Measurements from ENCODE around the gene MYO7A.

Gene MYO7A

GRCh38 chr11:77129069-77129841 is 1.2 kb downstream of the MYO7A start:
- no peak for DNase-seq (ENCODE audit: low read depth)
- H3K4me3 ChIP-seq (ENCODE audit: low read length): no peak overlapping the region
- TF ChIP-seq, protein P1, sequence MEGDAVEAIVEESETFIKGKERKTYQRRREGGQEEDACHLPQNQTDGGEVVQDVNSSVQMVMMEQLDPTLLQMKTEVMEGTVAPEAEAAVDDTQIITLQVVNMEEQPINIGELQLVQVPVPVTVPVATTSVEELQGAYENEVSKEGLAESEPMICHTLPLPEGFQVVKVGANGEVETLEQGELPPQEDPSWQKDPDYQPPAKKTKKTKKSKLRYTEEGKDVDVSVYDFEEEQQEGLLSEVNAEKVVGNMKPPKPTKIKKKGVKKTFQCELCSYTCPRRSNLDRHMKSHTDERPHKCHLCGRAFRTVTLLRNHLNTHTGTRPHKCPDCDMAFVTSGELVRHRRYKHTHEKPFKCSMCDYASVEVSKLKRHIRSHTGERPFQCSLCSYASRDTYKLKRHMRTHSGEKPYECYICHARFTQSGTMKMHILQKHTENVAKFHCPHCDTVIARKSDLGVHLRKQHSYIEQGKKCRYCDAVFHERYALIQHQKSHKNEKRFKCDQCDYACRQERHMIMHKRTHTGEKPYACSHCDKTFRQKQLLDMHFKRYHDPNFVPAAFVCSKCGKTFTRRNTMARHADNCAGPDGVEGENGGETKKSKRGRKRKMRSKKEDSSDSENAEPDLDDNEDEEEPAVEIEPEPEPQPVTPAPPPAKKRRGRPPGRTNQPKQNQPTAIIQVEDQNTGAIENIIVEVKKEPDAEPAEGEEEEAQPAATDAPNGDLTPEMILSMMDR (conservative IDR thresholded peaks at IDR 0.05; ENCODE audit: low read length): no peak

DNA sequence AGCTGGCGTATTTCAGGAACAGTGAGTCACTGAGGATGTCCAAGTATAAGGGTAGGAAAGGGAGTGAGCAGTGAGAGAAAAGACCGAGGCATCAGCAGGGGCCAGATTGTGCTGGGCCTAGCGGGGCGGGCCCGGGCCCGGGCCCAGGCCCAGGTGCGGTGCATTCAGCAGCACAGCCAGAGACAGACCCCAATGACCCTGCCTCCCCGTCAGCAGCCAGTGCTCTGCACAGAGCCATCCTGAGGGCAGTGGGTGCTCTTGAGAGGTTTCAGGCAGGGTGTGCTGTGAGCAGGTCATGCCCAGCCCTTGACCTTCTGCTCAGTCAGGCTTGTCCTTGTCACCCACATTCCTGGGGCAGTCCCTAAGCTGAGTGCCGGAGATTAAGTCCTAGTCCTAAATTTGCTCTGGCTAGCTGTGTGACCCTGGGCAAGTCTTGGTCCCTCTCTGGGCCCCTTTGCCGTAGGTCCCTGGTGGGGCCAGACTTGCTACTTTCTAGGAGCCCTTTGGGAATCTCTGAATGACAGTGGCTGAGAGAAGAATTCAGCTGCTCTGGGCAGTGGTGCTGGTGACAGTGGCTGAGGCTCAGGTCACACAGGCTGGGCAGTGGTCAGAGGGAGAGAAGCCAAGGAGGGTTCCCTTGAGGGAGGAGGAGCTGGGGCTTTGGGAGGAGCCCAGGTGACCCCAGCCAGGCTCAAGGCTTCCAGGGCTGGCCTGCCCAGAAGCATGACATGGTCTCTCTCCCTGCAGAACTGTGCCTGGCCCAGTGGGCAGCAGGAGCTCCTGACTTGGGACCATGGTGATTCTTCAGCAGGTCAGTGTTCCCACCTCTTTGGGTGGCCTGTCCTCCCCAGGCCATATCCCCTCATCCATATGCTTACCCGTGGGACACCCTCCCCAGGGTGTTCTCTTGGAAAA is 2.1 kb downstream of the MYO7A start:
- TF ChIP-seq, protein P1 (conservative IDR thresholded peaks at IDR 0.05; ENCODE audit: low read length): no peak
- no peak overlapping the region for H3K4me3 ChIP-seq (ENCODE audit: low read length)
- no peak for DNase-seq (ENCODE audit: low read depth)

GRCh38 chr11:77130763-77131513 is 2.9 kb downstream of the MYO7A start:
- TF ChIP-seq, protein P1 (conservative IDR thresholded peaks at IDR 0.05; ENCODE audit: low read length): no peak
- DNase-seq (ENCODE audit: low read depth): peak; percentile 49
- no peak overlapping the region for H3K4me3 ChIP-seq (ENCODE audit: low read length)

DNA sequence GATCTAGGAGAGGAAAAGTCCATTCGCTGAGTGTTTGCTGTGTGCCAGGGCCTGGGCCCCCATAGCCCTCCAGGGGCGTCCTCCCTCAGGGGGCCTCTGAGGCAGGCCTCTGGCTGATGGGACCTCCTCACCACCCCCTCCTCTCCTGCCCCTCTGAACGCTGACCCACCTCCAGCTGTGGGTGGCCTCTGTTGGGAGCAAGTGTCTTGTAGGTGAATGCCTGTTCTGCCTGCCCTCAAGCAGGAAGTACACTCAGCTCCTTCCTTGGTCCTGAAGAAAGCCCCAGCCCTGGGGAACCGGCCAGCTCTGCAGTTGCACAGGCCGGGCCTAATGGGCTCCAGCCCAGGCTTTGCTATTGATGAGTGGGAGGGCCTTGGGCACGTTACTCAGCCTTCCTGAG is 3.5 kb downstream of the MYO7A start:
- H3K4me3 ChIP-seq (ENCODE audit: low read length): no peak overlapping the region
- DNase-seq (ENCODE audit: low read depth): no peak
- TF ChIP-seq, protein P1 (conservative IDR thresholded peaks at IDR 0.05; ENCODE audit: low read length): no peak

- H3K4me3 ChIP-seq (ENCODE audit: low read length): no peak overlapping the region
- no peak for DNase-seq (ENCODE audit: low read depth)
- TF ChIP-seq, protein P1 (conservative IDR thresholded peaks at IDR 0.05; ENCODE audit: low read length): no peak
Measured at GRCh38 chr11:77135069-77135468, 7.0 kb downstream of the MYO7A start.

DNA sequence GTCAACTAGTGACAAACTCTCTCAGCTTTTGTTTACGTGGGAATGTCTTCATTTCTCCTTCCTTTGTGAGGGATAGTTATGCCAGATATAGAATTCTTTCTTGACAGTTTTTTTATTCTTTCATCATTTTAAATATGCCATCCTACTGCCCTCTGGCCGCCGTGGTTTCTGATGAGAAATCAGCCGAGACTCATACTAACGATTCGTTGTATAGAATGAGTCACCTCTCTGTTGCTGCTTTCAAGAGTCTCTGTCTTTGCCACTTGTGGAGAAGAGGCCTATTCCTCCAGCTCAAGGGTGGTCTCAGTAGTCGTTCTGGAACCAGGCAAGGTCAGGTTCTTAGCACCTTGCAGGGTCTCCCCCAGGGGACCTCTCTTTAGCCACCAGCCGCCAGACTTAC is 8.0 kb downstream of the MYO7A start:
- TF ChIP-seq, protein P1 (conservative IDR thresholded peaks at IDR 0.05; ENCODE audit: low read length): no peak
- no peak overlapping the region for H3K4me3 ChIP-seq (ENCODE audit: low read length)
- no peak for DNase-seq (ENCODE audit: low read depth)

All from AG10803 (cell line).